ENCODE measurements around the gene NCBP2.

- TF ChIP-seq POLR2A (IDR thresholded peaks at IDR 0.05) (no peak), CTCF (IDR thresholded peaks at IDR 0.05) (no peak), EP300 (IDR thresholded peaks at IDR 0.05) (no peak)
Measured at GRCh38 chr3:196927571-196928453, 14.5 kb downstream of the NCBP2 start.
